ENCODE measurements around the gene FARP2. TPM values are rescaled to one million over a fixed set of nuclear protein-coding genes. Genes with fewer than 3 reads are reported as not detected.
"Not testable (repeated sequence)": the region's sequence is repeated elsewhere in the genome, so short reads cannot be mapped to it uniquely, and the experiment has no call there.

FARP2 gene
- total RNA-seq, 4 donors from 2014 or later: 70.0 to 185 (median 95.5) TPM

DNA sequence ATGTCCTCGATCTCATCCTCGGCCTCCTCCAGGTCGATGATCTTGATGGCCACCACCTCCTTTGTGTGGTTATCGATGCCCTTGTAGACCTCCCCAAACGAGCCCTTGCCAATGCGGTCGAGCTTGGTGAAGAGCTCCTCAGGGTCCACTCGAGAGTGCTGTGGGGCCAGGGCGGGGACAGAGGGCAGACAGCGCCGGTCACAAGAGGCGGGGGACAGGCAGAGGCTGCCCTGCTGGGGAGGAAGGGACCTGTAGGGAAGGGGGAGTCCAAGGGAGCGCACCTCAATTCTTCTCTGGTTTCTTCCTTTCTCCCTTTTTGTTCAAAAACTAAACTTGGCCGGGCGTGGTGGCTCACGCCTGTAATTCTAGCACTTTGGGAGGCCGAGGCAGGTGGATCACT, 145.5 kb downstream of the FARP2 start:
- DNase-seq (ENCODE audit: low spot score in 2 of 2): no peak
- Histone ChIP-seq H3K4me3 (no peak overlapping the region), H3K36me3 (peaks cover 53% of the 10 kb centered on the region), H3K27me3 (no peaks in the 10 kb centered on the region), H3K27ac (no peak overlapping the region), H3K9me3 (no peaks in the 10 kb centered on the region), H3K4me1 (peaks cover 17% of the 10 kb centered on the region)
- 92% methylated on average over 11 of the region's 17 CpGs for WGBS
- no peak for TF ChIP-seq EP300 (IDR thresholded peaks at IDR 0.05)
- no peak for TF ChIP-seq POLR2A (IDR thresholded peaks at IDR 0.05)
- no peak for TF ChIP-seq POLR2AphosphoS5 (IDR thresholded peaks at IDR 0.05)
- TF ChIP-seq, protein P1, sequence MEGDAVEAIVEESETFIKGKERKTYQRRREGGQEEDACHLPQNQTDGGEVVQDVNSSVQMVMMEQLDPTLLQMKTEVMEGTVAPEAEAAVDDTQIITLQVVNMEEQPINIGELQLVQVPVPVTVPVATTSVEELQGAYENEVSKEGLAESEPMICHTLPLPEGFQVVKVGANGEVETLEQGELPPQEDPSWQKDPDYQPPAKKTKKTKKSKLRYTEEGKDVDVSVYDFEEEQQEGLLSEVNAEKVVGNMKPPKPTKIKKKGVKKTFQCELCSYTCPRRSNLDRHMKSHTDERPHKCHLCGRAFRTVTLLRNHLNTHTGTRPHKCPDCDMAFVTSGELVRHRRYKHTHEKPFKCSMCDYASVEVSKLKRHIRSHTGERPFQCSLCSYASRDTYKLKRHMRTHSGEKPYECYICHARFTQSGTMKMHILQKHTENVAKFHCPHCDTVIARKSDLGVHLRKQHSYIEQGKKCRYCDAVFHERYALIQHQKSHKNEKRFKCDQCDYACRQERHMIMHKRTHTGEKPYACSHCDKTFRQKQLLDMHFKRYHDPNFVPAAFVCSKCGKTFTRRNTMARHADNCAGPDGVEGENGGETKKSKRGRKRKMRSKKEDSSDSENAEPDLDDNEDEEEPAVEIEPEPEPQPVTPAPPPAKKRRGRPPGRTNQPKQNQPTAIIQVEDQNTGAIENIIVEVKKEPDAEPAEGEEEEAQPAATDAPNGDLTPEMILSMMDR (IDR thresholded peaks at IDR 0.05): no peak

DNA sequence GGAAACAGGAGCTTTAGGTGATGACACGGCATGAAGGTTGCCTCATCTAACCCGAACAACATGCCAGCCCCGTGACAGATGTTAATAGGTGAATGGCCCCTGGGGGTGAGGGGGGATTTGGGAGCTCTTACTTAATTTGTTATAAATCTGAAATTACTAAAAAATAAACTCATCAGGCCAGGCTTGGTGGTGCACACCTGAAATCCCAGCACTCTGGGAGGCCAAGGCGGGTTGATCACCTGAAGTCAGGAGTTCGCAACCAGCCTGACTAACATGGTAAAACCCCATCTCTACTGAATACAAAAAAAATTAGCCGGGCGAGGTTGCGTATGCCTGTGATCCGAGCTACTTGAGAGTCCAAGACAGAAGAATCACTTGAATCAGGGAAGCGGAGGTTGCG, 146.2 kb downstream of the FARP2 start:
- TF ChIP-seq EP300 (IDR thresholded peaks at IDR 0.05): no peak
- TF ChIP-seq, protein P1 (IDR thresholded peaks at IDR 0.05): no peak
- no peak for TF ChIP-seq POLR2A (IDR thresholded peaks at IDR 0.05)
- no peak for TF ChIP-seq POLR2AphosphoS5 (IDR thresholded peaks at IDR 0.05)
- Histone ChIP-seq H3K9me3 (no peaks in the 10 kb centered on the region), H3K4me3 (no peak overlapping the region), H3K36me3 (peaks cover 45% of the 10 kb centered on the region), H3K27me3 (no peaks in the 10 kb centered on the region), H3K27ac (no peak overlapping the region), H3K4me1 (peaks cover 24% of the 10 kb centered on the region)
- no peak for DNase-seq (ENCODE audit: low spot score in 2 of 2)
- 88% methylated on average over 11 of the region's 11 CpGs for WGBS

DNA sequence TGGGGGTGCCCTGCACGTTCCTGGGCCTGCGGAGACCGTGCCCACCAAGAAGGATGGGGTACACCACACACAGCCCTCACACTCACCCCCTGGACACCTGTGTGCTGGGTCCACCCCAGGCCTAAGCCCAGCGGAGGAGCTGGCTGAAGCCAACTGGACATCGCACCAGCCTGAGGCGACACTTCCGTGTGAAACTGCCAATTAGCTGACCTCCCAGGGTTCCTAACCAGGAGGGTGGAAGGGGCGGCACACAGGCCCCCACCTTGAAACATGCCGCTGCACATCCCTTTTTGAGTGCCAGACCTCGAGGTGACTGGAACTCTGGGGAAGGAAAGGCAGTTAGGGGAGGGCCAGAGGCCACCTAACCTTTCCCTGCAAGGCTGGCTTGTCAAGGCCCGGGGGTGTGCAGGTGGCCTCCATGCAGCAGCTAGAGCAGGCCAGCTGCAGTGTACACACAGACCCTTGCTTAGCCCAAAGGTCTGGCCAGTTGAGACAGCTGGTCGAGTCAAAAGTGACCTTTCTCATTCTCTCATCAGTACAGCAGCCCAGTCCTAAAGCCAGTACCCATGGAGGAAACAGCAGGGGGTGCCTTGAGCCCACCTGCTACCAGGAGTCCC, 147.8 kb downstream of the FARP2 start:
- Histone ChIP-seq H3K27me3 (no peaks in the 10 kb centered on the region), H3K36me3 (peaks cover 29% of the 10 kb centered on the region), H3K4me1 (peaks cover 33% of the 10 kb centered on the region), H3K4me3 (no peak overlapping the region), H3K9me3 (no peaks in the 10 kb centered on the region), H3K27ac (no peak overlapping the region)
- WGBS: 96% methylated on average over 6 of the region's 12 CpGs
- no peak for TF ChIP-seq EP300 (IDR thresholded peaks at IDR 0.05)
- TF ChIP-seq POLR2A (IDR thresholded peaks at IDR 0.05): no peak
- TF ChIP-seq POLR2AphosphoS5 (IDR thresholded peaks at IDR 0.05): no peak
- TF ChIP-seq, protein P1 (IDR thresholded peaks at IDR 0.05): no peak
- no peak for DNase-seq (ENCODE audit: low spot score in 2 of 2)

DNA sequence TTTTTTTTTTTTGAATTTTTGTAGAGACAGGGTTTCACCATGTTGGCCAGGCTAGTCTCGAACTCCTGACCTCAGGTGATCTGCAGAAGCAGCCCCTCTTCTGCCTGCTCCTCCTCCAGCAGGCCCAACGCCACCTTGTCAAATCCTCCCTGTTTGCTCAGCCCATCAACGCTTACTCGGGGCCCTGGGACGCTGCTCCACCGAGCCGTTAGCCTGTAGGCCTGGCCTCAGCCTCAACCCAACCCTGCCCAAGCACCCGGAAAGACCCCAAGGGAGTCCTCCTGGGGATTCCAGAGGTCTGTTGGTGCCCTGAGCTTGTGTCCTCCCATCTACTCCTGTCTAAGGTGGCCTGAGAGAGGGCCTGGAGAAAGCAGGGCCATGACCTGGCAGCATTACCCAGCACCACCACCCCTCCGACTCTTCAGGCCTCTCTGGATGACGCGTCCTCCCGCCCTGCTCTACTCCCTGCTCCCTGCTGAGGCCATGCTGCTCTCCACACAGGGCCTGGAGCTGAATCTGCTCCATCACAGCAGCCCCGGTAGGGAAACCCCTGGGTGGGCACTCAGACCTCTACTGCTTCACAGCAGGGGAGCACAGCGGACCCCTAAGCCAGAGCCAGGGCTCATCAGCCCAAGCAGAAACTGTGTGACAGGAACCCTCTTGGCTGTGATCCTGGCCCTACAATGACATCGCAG, 149.1 kb downstream of the FARP2 start:
- no peaks in the 10 kb centered on the region for H3K27me3 ChIP-seq
- no peak overlapping the region for H3K27ac ChIP-seq
- no peak overlapping the region for H3K4me3 ChIP-seq
- peaks cover 17% of the 10 kb centered on the region for H3K36me3 ChIP-seq
- no peaks in the 10 kb centered on the region for H3K9me3 ChIP-seq
- peaks cover 43% of the 10 kb centered on the region for H3K4me1 ChIP-seq
- 87% methylated on average over 15 of the region's 15 CpGs for WGBS
- DNase-seq (ENCODE audit: low spot score in 2 of 2): no peak
- no peak for TF ChIP-seq POLR2A (IDR thresholded peaks at IDR 0.05)
- TF ChIP-seq EP300 (IDR thresholded peaks at IDR 0.05): no peak

DNA sequence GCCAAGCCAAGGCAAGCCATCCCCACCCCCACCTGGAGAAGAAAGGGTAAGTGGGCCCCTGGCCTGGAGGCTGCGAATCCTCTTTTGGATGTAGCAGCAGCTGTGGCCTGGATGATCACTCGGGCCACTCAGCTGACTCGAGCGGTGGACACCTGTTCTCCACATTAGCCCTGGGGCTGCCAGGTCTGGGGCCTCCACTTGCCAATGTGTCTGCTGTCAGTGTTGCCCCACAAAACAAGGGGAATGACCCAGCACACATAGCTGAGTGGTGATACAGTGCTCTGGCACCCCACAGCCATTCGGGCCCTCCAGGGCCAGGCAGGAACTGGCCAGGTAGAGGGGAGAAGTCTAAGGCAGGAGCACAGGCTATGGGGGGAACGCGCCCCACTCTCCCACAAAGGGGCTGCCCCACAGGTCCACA, 149.7 kb downstream of the FARP2 start:
- no peak for DNase-seq (ENCODE audit: low spot score in 2 of 2)
- H3K27me3 ChIP-seq: no peaks in the 10 kb centered on the region
- peaks cover 43% of the 10 kb centered on the region for H3K4me1 ChIP-seq
- peaks cover 14% of the 10 kb centered on the region for H3K36me3 ChIP-seq
- TF ChIP-seq POLR2A (IDR thresholded peaks at IDR 0.05) (no peak), POLR2AphosphoS5 (IDR thresholded peaks at IDR 0.05) (no peak), EP300 (IDR thresholded peaks at IDR 0.05) (no peak)
- TF ChIP-seq, protein P1 (IDR thresholded peaks at IDR 0.05): no peak
- H3K27ac ChIP-seq: no peak overlapping the region
- no peaks in the 10 kb centered on the region for H3K9me3 ChIP-seq
- no peak overlapping the region for H3K4me3 ChIP-seq
- 100% methylated on average over 2 of the region's 7 CpGs for WGBS

DNA sequence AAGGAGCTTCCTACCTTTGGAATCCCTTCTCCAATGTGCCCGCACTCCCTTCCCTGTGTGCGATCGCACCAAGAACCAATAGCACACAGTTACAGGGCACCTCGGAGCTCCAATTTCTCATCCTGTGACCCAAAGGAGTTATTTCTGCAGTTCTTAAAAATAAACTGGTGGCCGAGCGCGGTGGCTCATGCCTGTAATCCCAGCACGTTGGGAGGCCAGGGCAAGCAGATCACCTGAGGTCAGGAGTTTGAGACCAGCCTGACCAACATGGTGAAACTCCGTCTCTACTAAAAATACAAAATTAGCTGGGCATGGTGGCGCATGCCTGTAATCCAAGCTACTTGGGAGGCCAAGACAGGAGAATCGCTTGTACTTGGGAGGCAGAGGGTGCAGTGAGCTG, 150.2 kb downstream of the FARP2 start:
- peaks cover 43% of the 10 kb centered on the region for H3K4me1 ChIP-seq
- not testable (repeated sequence) for H3K27ac ChIP-seq; DNase-seq (ENCODE audit: low spot score in 2 of 2); H3K36me3 ChIP-seq; H3K27me3 ChIP-seq; H3K9me3 ChIP-seq; H3K4me3 ChIP-seq
- 95% methylated on average over 11 of the region's 11 CpGs for WGBS
